Prostate gland (tissue), 2 donors: ENCODE results near the gene FCRL1. TPM values are rescaled to one million over a fixed set of nuclear protein-coding genes. Genes with fewer than 3 reads are reported as not detected.

Experiments
- DNase-seq: peaks from one replicate; pipeline ENCODE4 v3.0.0-alpha.2; 2019; ENCODE audit warnings: low spot score
- H3K27ac ChIP-seq, 2 donors: fragments of 200-600 bp; sonication (generic); 2 replicates each; pipeline ENCODE4 v1.5.1; 2017 to 2019
- H3K27me3 ChIP-seq: fragments of 200-600 bp; sonication (generic); replicated peaks from 2 replicates; pipeline ENCODE4 v1.5.1; 2019; ENCODE audit not compliant: insufficient read depth
- H3K36me3 ChIP-seq, 2 donors: fragments of 200-600 bp; sonication (generic); 1 replicate in 1 of 2; 2 replicates in 1 of 2; pipeline versions ENCODE4 v1.5.1 to v1.8.1; 2017 to 2019
- H3K4me1 ChIP-seq: fragments of 200-600 bp; sonication (generic); replicated peaks from 2 replicates; pipeline ENCODE4 v1.5.1; 2019
- H3K4me3 ChIP-seq, 2 donors: fragments of 200-600 bp; sonication (generic); 2 replicates each; pipeline ENCODE4 v1.5.1; 2017 to 2019
- H3K9me3 ChIP-seq: fragments of 200-600 bp; sonication (generic); 2 replicates; pipeline ENCODE4 v1.5.1; 2017
- CTCF ChIP-seq, 4 experiments: fragments of 200-600 bp in 2 of 4; fragments of 450-650 bp in 2 of 4; sonication (generic) in 2 of 4; IDR thresholded peaks; 1 replicate in 3 of 4; 2 replicates in 1 of 4; pipeline ENCODE4 v1.5.1; 2016 to 2019; ENCODE audit warnings: antibody characterized with exemption in 4 of 4, mild to moderate bottlenecking in 2 of 4, moderate library complexity in 2 of 4
- POLR2A ChIP-seq: fragments of 450-650 bp; IDR thresholded peaks from one replicate; pipeline ENCODE4 v1.6.1; 2016; ENCODE audit warnings: antibody characterized with exemption, mild to moderate bottlenecking
- POLR2AphosphoS5 ChIP-seq: sonication (generic); formaldehyde crosslinking; IDR thresholded peaks from one replicate; pipeline ENCODE4 v1.6.1; 2017; ENCODE audit warnings: antibody characterized with exemption
- WGBS: methylation state at CpG from one replicate; pipeline ENCODE4 v1.1.5; 2018; 5-methylcytosine and 5-hydroxymethylcytosine counted together
- intact Hi-C: fragments of 100-400 bp; cut with DNase I; formaldehyde crosslinking; loops from one replicate; pipeline ENCODE4 v1.14.2; 2022
- total RNA-seq, 2 donors: library from RNA; depleted of rRNA; stranded (reverse); fragments of >200 nt; gene quantifications; one replicate each; pipeline ENCODE4 v1.1.0, GENCODE V29; 2016

Gene FCRL1
- total RNA-seq, 2 donors from 2014 or later, result 0.09 TPM; not detected in 1

- WGBS, result 77% methylated on average over 3 of the region's 3 CpGs
- Histone ChIP-seq H3K4me3 (no peak overlapping the region), H3K27me3 (no peaks in the 10 kb centered on the region), H3K36me3 (no peaks in the 10 kb centered on the region), H3K4me1 (no peaks in the 10 kb centered on the region), H3K9me3 (no peaks in the 10 kb centered on the region), H3K27ac (no peak overlapping the region)
- TF ChIP-seq CTCF (IDR thresholded peaks at IDR 0.05) (no peak), POLR2AphosphoS5 (no peak), POLR2A (no peak)
- DNase-seq, result no peak
- intact Hi-C loops, result no loop called here
Measured at GRCh38 chr1:157852476-157852875, 32.6 kb upstream of the FCRL1 start.

GRCh38 chr1:157849229-157849875 lies 29.4 kb upstream of the FCRL1 start:
- Histone ChIP-seq H3K4me3 (no peak overlapping the region), H3K27me3 (no peaks in the 10 kb centered on the region), H3K9me3 (no peaks in the 10 kb centered on the region), H3K4me1 (no peaks in the 10 kb centered on the region), H3K27ac (no peak overlapping the region), H3K36me3 (no peaks in the 10 kb centered on the region)
- DNase-seq, result no peak
- intact Hi-C loops, result no loop called here
- TF ChIP-seq POLR2A, result no peak
- no peak for TF ChIP-seq POLR2AphosphoS5
- no peak for TF ChIP-seq CTCF (IDR thresholded peaks at IDR 0.05)
- WGBS, result 83% methylated on average over 2 of the region's 2 CpGs

- Histone ChIP-seq H3K4me1 (no peaks in the 10 kb centered on the region), H3K9me3 (no peaks in the 10 kb centered on the region), H3K27me3 (no peaks in the 10 kb centered on the region), H3K4me3 (no peak overlapping the region), H3K36me3 (no peaks in the 10 kb centered on the region), H3K27ac (no peak overlapping the region)
- no peak for DNase-seq
- WGBS, result 72% methylated on average over 4 of the region's 4 CpGs
- TF ChIP-seq POLR2A (no peak), POLR2AphosphoS5 (no peak), CTCF (IDR thresholded peaks at IDR 0.05) (no peak)
- intact Hi-C loops, result no loop called here
Measured at GRCh38 chr1:157844089-157844830, 24.3 kb upstream of the FCRL1 start.

- WGBS, result 88% methylated on average over 1 of the region's 1 CpG
Measured at GRCh38 chr1:157842939-157843338, 23.0 kb upstream of the FCRL1 start.

More at GRCh38 chr1:157842939-157843338, 23.0 kb upstream of the FCRL1 start:
- intact Hi-C loops, result no loop called here
- no peak for DNase-seq
- H3K4me1 ChIP-seq, result no peaks in the 10 kb centered on the region
- H3K27me3 ChIP-seq, result no peaks in the 10 kb centered on the region
- TF ChIP-seq POLR2AphosphoS5 (no peak), POLR2A (no peak), CTCF (IDR thresholded peaks at IDR 0.05) (no peak)
- H3K27ac ChIP-seq, result no peak overlapping the region
- H3K9me3 ChIP-seq, result no peaks in the 10 kb centered on the region
- H3K4me3 ChIP-seq, result no peak overlapping the region
- H3K36me3 ChIP-seq, result no peaks in the 10 kb centered on the region
